GM18520 (cell line): Measurements from ENCODE around the gene PCDH8.
A peak's percentile ranks its signal among the peaks of the same experiment; 100 is the strongest.

ENCODE experiments used
- ATAC-seq: cut with Tn5 transposase; IDR thresholded peaks from one replicate; pipeline ENCODE4 v1.9.1; 2021; ENCODE audit not compliant: unreplicated experiment

The PCDH8 gene

DNA sequence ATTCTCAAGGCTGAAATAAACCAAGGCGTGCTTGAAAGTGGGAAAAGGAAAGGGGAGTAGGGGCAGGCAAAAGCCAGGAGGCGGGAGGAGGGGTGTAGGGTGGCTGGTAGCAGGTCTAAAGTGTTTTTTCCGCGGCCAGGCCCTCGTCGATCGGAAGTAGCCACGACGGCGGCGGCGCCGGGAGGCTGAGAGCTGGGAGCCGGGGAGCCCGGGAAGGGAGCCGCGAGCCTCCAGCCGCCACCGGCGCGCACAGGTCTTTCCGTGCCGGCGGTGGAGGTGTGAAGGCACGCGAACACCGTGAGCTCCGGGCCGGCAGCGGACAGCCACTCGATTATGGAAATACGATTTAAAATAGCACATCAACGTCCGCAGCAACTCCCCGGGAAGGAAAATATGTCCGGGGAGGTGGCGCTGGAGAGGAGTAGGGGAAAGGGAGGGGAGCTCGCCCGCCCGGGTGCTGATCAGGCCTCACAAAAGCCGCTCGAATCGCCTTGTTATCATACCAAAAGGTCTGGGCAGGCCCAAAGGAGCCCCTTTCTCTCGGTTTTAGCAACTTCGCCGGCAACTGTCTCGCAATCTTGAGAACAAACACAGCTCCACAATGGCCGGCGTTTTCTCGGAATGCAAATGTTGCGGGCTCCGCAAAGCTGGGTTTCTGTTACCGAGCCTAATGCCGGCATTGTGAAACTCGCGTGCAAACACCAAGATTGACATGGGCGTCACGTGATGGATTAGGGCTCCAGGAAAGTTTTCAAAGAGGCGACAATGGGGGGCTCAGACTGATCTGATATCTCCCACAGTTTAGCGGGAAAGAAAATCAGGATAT is 2.9 kb upstream of the PCDH8 start:
- ATAC-seq = peak; percentile 67

DNA sequence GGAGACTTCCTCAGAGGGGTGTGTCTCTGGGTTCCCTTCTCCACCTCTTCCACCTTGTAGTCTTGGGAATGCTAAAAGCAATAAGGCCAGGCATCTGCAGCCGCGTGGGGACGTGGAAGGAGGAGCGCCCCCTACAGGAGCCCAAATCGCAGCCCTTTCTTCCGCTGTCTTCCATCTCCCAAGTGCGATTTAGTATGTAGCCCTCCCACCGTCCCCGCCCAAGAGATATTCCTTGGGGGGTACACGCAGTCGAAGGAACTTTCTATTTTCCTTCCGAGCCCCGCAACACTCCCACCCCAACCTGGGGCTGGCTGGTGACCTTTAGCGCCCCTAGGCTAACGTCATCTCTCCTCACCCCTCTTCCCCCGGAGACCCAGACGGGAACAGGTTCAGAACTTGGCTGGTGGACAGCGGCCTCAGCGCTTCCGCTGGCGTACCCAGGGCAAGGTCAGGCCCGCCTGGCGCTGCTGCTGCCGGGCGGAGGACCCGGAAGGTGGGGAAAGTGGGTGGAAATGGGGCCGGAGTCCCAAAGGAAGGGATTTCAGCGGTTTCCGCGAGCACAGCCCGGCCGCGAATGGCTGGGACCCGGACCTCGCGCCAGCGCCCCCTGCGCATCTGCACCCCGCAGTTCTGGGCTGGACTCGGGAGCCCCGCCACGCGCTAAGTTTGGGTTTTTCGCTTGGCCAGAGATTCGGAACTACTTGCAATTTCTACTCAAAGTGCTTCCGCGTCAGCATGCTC is 2.1 kb upstream of the PCDH8 start:
- no peak for ATAC-seq

DNA sequence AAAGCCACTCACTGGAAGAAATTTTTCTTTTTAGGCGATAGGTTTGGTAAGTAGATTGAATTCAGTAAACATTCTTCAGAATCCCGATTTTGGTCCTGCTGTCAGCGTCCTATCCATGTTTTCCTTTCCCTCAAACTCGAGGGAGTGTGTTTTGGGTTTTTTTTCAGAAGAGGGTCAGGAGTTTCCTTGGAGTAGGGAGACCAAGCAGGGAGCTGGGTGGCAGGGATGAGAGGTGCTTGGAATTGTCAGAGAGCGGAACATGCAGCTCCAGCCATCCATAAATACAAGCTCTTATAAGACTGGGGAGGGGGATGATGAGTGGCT is 1.6 kb upstream of the PCDH8 start:
- no peak for ATAC-seq

DNA sequence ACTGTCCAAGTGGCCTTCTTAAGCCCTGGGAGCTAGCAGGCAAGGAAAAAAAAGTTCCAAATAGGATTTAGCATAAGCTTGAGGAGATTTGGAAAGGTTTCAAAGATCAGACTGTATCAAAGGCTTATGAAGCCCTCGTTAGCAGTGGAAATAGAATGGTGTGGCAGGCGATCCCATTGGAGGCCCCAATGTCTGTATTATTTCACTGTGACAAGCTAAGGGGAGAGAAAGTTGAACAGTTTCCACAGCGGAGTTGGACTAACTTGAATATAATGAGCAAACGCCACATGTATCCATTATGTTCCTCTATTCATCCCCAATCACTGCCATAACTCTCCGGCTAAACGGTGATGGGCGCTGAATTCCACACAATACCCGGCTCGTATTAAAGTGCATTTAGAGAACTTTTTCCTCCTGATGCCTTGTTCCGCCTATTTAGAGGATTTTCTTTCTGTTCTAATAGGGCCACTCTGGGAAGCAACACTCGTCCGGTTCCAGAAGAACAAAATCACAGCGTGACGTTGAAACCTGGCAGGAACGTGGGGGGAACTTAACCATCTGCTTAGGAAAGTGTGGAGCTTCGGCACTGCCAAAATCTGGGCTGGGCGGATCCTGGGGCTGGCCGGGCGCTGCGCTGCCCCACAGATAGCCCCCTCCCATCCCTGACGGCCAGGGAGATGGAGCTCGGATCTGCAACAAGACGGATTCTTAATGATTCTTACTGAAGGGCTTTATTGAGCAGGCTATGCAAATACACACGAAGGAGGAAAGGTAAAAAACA is 1.0 kb upstream of the PCDH8 start:
- ATAC-seq = no peak

DNA sequence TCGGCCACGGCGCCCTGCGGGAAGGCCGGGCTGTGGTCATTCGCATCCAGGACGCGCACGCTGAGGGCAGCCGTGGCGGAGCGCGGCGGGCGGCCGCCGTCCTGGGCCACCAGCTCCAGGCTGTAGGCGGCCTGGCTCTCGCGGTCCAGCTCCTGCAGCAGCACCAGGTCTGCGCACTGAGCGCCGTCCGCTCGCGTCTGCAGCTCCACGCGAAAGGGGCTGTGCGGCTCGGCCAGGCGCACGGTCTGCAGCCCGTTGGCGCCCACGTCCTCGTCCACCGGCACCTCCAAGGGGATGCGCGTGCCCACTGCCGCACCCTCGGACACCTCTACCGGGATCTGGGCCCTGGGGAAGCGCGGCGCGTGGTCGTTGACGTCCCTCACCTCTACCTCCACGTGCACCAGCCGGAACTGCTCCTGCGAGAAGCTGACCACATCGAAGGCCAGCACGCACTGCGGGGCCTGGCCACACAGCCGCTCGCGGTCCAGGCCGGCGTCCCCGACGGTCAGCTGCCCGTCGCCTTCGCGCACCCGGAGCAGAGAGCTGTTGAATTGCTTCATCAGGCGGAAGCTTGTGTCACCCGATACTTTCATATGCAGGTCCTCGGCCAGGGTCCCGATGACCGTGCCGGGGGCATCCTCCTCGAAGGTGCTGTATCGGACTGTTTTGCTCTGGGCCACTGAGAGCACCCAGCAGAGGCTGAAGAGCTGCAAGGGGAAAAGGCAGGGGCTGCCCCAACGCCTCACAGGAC is 583 bp downstream of the PCDH8 start:
- no peak for ATAC-seq

DNA sequence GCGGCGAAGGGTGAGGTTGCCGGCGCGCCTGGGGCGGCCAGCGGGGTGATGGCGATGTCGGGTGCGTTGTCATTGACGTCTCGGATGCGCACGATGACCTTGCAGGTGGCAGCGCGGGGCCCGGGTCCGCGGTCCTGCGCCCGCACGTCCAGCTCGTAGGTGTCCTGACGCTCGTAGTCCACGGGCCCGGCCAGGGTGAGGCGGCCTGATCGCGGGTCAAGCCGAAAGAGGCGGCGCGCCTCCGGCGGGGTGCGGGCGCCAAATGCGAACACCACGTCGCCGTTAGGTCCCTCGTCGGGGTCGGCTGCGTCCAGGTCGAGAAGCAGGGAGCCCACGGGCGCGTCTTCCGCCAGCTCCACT is 1.1 kb downstream of the PCDH8 start:
- ATAC-seq = no peak

DNA sequence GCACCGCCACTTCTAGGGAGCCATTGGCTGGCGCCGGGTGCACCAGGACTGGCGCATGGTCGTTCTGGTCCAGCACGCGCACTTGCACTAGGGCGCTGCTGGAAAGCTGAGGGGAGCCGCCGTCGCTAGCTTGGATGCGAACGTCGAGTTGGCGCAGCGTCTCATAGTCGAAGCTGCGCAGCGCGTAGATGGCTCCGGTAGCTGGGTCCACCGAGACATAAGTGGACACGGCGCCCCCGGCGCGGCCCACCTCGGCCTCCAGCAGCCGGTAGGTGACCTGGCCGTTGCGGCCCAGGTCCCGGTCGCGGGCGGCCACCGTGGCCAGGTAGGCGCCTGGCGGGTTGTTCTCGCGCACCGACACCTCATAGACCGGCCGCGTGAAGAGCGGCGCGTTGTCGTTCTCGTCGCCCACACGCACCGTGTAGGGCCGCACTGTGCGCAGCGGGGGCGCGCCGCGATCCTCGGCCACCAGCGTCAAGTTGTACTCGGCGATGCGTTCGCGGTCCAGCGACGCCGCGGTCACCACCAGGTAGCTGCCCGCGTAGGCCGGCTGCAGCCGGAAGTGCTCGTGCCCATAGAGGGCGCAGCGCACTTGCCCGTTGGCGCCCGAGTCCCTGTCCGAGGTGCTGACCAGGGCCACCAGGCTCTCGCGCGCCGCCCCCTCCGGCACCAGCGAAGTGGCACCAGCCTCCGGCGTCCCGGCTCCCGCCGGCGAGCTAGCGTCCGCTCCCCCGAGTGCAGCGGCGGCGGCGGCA is 1.7 kb downstream of the PCDH8 start:
- ATAC-seq = no peak

DNA sequence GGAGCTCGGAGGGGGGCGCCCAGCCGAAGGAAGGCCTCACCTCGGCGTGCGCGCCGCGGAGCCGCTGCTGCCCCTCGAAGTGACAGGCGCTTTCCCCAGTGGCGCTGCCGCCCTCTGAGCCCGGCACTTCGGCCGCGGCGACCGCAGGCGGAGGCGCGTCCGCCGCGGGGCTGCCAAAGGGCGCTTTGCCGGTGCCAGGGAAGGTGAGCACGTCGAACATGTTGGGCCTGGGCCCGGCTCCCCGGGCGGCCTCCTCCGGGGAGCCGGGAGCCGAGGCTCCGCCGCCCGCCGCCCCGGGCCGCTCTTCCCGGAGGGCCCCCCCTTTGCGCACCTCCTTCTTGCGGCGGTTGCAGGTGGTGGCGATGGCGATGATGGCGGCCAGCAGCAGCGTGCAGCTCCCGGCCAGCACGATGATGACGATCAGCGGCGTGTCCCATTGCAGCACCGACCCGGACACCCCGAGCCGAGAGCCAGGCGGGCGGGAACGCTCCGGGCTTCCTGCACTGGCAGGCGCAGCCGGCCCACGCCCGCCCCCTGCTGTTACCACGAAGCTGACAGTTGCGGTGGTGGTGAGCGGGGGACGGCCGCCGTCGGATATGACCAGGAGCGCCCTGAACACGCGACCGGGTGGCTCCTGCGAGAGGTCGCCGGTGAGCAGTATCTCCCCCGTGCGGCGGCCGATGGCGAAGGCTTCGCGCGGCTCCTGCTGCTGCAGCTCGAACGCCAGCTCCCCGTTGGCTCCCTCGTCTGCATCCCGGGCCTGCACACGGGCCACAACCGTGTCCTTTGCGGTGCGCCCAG is 2.5 kb downstream of the PCDH8 start:
- no peak for ATAC-seq

DNA sequence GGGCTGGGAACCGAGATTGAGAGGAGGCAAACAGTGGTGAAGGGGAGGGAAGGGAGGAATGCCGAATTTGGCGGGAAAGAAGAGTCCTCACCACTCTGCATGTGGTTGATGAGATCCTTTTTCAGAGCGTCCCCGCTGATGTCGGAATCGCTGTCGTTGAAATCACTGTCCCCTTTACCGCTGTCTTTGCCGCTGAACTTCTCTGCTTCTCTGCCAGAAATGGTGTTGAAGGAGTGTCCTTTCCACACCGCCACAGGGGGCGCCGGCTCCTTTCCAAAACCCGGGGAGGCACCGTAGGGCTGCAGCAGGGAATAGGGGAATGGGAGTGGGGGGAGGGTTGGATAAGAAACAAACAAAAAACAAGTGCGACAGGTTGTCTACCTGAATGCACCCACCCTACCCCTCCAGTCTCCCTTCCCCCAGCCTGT is 3.1 kb downstream of the PCDH8 start:
- ATAC-seq = no peak

DNA sequence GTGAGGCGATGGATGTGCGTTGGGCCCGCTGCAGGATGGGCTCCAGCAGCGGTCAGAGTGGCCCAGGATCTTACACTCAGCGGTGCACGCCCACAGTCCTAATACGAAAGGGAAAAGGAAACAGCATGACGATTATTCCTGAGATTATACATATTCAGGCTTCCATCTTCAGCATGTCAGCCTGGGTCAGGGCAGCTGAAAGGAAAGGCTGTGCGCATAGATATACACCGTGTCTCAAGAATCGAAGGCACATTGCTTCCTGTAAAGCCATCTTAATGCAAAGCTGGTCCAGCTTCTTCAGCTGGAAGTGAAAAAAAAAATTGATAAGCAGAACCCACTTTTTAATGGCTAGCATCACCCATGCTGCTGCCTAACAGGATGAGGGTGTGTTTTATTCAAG is 3.6 kb downstream of the PCDH8 start:
- ATAC-seq = no peak

DNA sequence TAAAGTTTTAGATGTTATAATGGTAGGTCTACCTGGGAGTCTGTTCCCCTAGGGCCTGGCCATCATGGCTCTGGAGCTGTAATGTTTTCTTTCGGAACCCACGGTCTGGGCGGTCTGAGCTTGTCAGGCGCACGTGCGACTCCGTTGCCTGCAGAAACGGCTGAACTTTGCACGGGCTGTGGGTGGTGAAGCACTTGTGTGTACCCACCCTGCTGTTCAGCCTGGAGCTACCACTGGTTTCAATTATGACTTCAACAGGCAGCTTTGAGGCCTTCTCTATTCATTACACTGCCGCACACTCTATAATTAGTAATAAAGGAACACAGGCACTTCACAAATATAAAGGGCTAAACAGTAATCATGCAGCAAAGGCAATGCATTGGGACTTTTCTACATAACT is 6.0 kb downstream of the PCDH8 start:
- no peak for ATAC-seq

DNA sequence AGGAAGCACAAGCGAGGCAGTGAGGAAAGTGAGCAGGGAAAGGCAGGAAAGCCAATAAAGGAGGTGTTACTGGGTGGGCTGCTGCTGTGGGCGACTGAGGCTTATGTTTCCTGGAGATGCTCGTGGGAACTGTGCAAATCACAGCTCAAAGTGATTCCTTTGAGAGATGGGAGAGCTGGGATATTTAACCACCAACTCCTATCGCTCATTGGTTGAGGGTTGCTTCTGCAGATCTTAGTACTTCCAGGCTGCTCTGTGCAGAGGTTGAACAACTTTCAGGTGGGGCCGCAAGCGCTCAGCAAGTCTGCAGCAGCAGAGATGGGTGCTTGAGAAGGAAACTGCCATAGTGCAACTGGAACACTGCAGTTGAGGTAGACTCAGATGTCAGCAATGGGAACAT is 8.4 kb downstream of the PCDH8 start:
- no peak for ATAC-seq

DNA sequence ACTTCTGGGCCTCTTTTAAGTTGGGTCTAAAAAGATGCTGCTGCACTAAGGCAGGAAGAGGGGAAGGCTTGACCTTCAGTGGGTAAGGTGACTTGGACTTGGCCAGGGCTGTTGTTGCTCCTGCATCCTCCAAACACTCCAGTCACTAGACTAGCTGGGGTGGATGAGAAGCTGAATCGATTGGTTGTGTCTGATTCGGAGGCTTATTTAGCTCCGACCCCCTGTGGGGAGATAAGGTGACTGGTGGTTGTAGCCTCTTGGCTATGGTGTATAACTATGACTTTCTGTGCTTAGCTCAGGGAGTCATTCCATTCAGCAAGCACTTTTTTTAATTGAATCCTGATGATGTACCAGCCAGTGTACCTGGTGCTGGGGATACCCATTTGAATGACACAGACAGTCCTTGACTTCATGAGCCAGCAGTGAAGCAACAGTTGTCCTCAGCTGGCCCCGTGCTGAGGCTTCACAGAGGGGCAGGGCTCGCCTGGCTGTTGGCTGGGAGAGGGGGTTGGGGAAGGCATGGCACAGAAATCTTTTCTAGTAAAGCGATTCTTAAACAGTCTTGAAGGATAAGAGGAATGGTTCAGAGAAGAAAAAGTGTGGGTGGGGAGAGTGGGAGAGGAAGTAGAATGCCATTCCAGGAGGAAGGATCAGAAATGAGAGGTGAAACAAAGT is 9.9 kb downstream of the PCDH8 start:
- ATAC-seq = no peak

DNA sequence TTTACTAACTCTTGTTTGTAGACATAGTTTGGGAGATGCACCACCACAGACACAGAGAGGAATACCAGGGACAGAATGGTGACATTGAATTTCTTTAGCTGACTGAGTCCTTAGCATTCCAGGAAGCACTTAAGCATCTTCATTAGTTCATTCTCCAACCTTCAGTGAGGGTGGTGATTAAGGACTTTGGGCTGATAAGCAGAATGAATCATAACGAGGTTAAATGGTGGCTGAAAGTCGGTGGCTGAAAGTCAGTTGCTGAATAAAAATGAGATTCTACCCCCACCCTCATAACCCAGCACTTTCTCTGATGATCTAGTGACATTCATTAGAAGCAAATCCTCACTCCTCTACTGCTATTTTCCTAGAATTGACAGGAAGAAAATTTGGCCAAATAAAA is 10.6 kb downstream of the PCDH8 start:
- no peak for ATAC-seq

DNA sequence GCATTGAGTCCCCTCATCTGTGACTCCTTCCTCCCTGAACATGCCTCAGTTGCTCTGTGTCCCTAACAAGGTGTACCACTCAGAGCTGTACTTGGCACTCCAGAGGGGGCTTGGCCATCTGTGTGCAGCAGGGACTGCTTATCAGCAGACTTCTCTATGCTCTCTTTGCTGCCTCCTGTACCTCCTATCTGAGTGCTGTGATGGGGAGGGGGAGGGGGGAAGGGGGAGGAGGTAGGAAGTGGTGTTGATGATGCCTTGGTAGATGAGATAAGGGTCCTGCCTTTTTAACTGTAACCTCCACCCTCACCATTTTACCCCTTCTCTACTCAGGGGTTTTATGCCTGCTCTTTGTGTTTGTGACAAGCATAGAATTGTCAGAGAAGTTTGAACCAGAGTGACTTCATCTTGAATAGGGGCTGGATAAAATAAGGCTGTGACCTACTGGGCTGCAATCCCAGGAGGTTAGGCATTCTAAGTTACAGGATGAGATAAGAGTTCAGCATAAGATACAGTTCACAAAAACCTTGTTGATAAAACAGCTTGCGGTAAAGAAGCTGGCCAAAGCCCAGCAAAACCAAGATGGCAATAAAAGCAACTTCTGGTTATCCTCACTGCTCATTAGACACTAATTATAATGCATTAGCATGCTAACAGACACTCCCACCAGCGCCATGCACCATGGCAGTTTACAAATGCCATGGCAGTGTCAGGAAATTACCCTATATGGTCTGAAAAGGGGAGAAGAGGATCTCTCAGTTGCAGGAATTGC is 13.2 kb downstream of the PCDH8 start:
- ATAC-seq = no peak

DNA sequence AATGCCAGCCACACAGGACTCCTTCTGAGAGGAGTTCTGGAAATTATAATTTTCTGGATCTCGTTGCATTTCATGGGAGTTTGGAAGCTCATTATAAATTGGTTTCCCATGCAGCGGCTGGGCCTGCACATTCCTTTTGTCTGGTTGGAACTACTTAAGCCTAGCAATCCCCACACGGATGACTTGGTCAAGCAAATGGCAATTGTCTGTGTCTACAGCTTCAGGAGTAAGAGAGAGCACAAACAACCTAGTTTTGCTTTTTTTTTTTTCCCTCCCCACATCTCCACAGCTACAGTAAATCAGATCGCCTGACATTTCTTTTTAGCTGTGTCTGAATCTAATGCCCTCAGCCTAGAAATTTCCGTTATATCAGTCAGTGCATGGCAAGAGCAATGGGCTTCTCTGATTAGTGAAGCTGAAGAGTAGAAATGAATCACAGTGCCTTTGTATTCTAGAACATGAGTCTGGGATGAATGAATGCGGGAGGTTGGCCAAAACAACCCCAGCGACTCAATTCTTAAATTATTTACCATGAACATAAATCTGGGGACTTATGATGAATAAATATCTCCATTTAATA is 15.1 kb downstream of the PCDH8 start:
- ATAC-seq = no peak

DNA sequence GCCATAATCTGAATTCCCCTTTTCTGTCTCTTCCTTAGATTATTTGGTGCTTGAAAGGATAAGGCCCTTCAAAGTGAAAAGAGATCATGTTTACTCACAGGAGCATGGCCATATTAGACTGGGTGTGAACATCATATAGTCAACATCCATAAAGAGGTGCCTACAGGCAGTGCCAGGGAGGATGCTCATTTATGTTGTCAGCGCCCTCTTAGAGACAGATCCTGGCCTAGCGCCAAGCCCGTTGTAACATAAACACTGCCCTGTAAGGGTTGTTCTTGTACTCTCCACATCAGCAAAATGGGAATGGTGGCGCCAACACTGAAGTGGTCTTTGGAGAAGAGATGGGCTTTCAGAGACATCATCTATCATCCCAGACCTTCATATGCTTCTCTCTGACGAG is 16.1 kb downstream of the PCDH8 start:
- no peak for ATAC-seq

DNA sequence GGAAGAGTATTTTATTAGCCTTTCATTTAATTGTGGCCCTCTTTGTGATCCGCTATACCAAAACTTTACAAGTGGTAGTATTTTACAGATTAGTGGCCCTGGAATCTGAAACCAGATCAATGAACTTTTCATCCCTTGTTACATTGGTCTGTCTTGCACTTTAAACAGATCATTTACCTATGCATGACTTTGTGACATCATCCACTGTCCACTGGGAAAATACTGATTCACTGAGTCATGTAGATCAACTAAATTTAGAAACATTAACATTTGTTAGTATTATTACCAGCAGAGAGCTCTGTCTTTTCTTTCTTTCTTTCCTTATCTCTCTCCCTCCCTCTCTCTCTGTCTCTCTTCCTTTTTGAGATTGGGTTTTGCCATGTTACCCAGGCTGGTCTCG is 17.5 kb downstream of the PCDH8 start:
- no peak for ATAC-seq
